GM12891 (cell line): ENCODE data around the gene NRIP2. TPM values are rescaled to one million over a fixed set of nuclear protein-coding genes. Genes with fewer than 3 reads are reported as not detected.
A peak's percentile ranks its signal among the peaks of the same experiment; 100 is the strongest.
"Not testable (repeated sequence)": the region's sequence is repeated elsewhere in the genome, so short reads cannot be mapped to it uniquely, and the experiment has no call there.

Experiments used
- DNase-seq: peaks from one replicate; pipeline ENCODE4 v3.0.0; 2011; ENCODE audit warnings: low spot score; ENCODE audit not compliant: insufficient read length
- FAIRE-seq: peaks from 2 replicates; lab custom pipeline; 2011; peaks lifted over from hg19 to GRCh38; lab: Jason Lieb, UNC
- PAX5 ChIP-seq: IDR thresholded peaks from 2 replicates; pipeline ENCODE4 v1.6.1; 2011; ENCODE audit warnings: low read length, moderate library complexity, mild to moderate bottlenecking; ENCODE audit not compliant: insufficient read depth, severe bottlenecking
- POLR2A ChIP-seq: IDR thresholded peaks from 2 replicates; pipeline ENCODE4 v1.6.1; 2011; ENCODE audit warnings: low read depth, low read length, control low read depth
- POLR2AphosphoS5 ChIP-seq: IDR thresholded peaks from 2 replicates; pipeline ENCODE4 v1.6.1; 2011; ENCODE audit warnings: low read depth, low read length, control low read depth
- POU2F2 ChIP-seq: IDR thresholded peaks from 2 replicates; pipeline ENCODE4 v1.6.1; 2011; ENCODE audit warnings: low read depth, mild to moderate bottlenecking, control low read depth, low read length, moderate library complexity
- SPI1 ChIP-seq: IDR thresholded peaks from 2 replicates; pipeline ENCODE4 v1.6.1; 2011; ENCODE audit warnings: low read depth, low read length, control low read depth
- TAF1 ChIP-seq: IDR thresholded peaks from 2 replicates; pipeline ENCODE4 v1.6.1; 2011; ENCODE audit warnings: low read depth, low read length, control low read depth
- polyA plus RNA-seq: library from polyadenylated mRNA; unstranded; fragments of >200 nt; gene quantifications from one replicate; pipeline ENCODE4 v1.2.1, GENCODE V29; 2012; ENCODE audit warnings: low read depth, missing spikeins, inconsistent platforms; ENCODE audit not compliant: missing spikeins

Gene NRIP2
- 0.80 TPM for polyA plus RNA-seq

GRCh38 chr12:2834581-2835491 is at the start of gene NRIP2:
NRIP2 (minus strand) TSS chr12:2835035; CDS start chr12:2834983, 52 bp downstream.
- TF ChIP-seq POU2F2 (no peak), TAF1 (no peak), POLR2A (no peak)
- DNase-seq (no peak), FAIRE-seq (no peak)

GRCh38 chr12:2879853-2880252 is 45.0 kb upstream of the NRIP2 start:
- DNase-seq (no peak), FAIRE-seq (no peak)
- TF ChIP-seq POU2F2 (no peak), TAF1 (no peak), PAX5 (no peak), SPI1 (no peak), POLR2A (no peak), POLR2AphosphoS5 (no peak)

- TF ChIP-seq POLR2A (peak; percentile 12), SPI1 (peak; percentile 83), TAF1 (no peak), PAX5 (no peak)
- DNase-seq (no peak), FAIRE-seq (peak; percentile 41)
These were observed 43.3 kb upstream of the NRIP2 start for GRCh38 chr12:2877953-2878732.

GRCh38 chr12:2877047-2877952 is 42.5 kb upstream of the NRIP2 start, which contains the start of the genes FOXM1 and RHNO1:
FOXM1 (minus strand) TSS chr12:2877174; CDS start chr12:2874478, 2,696 bp downstream.
RHNO1 (plus strand) TSS chr12:2877223; CDS start chr12:2885367, 8,144 bp downstream.
- DNase-seq (peak; percentile 94), FAIRE-seq (peak; percentile 96)
- TF ChIP-seq POLR2A (peak; percentile 68; the same call in 1 of the 2 replicates), PAX5 (no peak), POLR2AphosphoS5 (peak; percentile 61; the same call in 1 of the 2 replicates), SPI1 (0 out of 2 replicates have a peak, but pooled peaks have one; percentile 0), TAF1 (peak; percentile 81), POU2F2 (0 out of 2 replicates have a peak, but pooled peaks have one; percentile 32)

- TF ChIP-seq POU2F2 (no peak), SPI1 (no peak), POLR2A (0 out of 2 replicates have a peak, but pooled peaks have one; percentile 5)
- peak; percentile 37 for DNase-seq
- no peak for FAIRE-seq
These were observed 41.7 kb upstream of the NRIP2 start for GRCh38 chr12:2876431-2877046.

- DNase-seq, FAIRE-seq: not testable (repeated sequence)
These were observed 34.3 kb upstream of the NRIP2 start for GRCh38 chr12:2868986-2869632.

- no peak for TF ChIP-seq POU2F2
- TF ChIP-seq POLR2A, result no peak
- TF ChIP-seq TAF1, result no peak
- TF ChIP-seq POLR2AphosphoS5, result no peak
- no peak for TF ChIP-seq PAX5
- TF ChIP-seq SPI1, result no peak
- FAIRE-seq (no peak), DNase-seq (no peak)
These were observed 29.4 kb upstream of the NRIP2 start for GRCh38 chr12:2864198-2864597.

GRCh38 chr12:2863402-2863801 is 28.6 kb upstream of the NRIP2 start:
- not testable (repeated sequence) for FAIRE-seq, DNase-seq

GRCh38 chr12:2862876-2863275 is 28.0 kb upstream of the NRIP2 start:
- DNase-seq, result no peak
- FAIRE-seq, result no peak
- TF ChIP-seq POLR2A (no peak), TAF1 (no peak), SPI1 (no peak)
